GM13976 (cell line): Measurements from ENCODE around the gene ZNF592.

Experiments
- DNase-seq: peaks from one replicate; pipeline ENCODE4 v3.0.0; 2012; ENCODE audit warnings: low spot score
- in situ Hi-C: fragments of 300-500 bp; cut with MboI; formaldehyde crosslinking; loops from one replicate; pipeline ENCODE4 v1.12.0; 2022; ENCODE audit warnings: low sequenced_read_pairs, mixed read lengths, inconsistent platforms; ENCODE audit not compliant: unreplicated experiment
- TF ChIP-seq, protein P1 (sequence below): IDR thresholded peaks from 2 replicates; pipeline ENCODE4 v1.5.1; 2012; ENCODE audit warnings: borderline replicate concordance, mild to moderate bottlenecking; ENCODE audit not compliant: insufficient read depth; ENCODE audit errors: extremely low read depth, missing control alignments, control extremely low read depth

The ZNF592 gene

DNA sequence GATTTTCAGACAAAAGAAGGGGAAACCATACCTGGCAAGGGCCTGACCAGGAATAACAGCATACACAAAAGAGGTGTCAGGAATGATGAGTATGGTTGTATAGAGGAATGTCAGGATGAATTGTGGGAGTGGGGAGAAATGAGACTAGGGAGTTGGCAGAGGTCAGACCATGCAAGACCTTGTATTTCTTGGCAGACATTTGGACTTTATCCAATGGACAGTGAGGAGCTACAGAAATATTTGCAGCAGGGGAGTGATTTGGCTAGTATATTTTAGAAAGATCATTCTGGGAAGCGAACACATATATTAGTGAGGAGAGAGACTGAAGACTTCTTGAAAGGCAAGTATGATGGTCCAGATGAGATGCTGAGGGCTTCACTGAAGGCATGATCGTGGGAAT lies 43.4 kb downstream of the ZNF592 start:
- TF ChIP-seq, protein P1, sequence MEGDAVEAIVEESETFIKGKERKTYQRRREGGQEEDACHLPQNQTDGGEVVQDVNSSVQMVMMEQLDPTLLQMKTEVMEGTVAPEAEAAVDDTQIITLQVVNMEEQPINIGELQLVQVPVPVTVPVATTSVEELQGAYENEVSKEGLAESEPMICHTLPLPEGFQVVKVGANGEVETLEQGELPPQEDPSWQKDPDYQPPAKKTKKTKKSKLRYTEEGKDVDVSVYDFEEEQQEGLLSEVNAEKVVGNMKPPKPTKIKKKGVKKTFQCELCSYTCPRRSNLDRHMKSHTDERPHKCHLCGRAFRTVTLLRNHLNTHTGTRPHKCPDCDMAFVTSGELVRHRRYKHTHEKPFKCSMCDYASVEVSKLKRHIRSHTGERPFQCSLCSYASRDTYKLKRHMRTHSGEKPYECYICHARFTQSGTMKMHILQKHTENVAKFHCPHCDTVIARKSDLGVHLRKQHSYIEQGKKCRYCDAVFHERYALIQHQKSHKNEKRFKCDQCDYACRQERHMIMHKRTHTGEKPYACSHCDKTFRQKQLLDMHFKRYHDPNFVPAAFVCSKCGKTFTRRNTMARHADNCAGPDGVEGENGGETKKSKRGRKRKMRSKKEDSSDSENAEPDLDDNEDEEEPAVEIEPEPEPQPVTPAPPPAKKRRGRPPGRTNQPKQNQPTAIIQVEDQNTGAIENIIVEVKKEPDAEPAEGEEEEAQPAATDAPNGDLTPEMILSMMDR = no peak
- no peak for DNase-seq
- in situ Hi-C loops = no loop called here

DNA sequence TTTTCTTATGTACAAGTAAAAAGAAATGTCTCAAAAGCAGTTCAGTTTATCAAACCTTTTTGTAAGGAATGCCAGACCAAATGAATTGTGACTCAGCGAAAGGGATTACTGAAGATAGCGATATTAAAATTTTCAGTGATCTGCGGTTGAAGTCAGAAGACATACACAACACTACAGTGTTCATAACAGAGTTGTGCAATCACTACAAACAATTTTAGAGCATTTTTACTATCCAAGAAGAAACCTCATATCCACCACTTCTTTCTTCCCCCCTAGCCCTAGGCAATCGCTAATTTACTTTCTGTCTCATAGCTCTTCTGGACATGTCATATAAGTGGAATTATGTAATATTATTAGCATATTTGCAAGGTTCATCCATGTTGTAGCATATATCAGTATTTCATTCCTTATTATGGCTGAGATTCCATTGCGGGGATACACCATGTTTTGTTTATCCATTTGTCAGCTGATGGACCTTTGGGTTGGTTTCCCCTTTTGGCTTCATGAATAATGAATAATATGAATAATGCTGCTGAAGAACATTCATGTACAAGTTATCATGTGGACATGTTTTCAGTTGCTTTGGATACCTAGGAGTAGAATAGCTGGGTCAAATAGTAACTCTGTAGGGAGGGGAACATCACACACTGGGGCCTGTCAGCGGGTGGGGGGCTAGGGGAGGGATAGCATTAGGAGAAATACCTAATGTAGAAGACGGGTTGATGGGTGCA lies 45.2 kb downstream of the ZNF592 start:
- in situ Hi-C loops = no loop called here
- DNase-seq = no peak
- TF ChIP-seq, protein P1 = no peak

DNA sequence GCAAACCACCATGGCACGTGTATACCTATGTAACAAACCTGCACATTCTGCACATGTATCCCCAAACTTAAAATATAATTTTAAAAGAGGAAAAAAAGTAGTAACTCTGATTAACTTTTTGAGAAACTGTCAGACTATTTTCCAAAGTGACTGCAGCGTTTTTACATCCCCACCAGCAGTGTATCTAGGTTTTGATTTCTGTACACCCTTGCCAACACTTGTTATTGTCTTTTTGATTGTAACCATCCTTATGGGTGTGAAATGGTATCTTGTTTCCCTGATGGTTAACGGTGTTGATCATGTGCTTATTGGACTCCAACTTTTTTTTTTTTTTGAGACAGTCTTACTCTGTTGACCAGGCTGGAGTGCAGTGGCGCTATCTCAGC lies 45.8 kb downstream of the ZNF592 start:
- TF ChIP-seq, protein P1 = no peak
- in situ Hi-C loops = no loop called here

DNA sequence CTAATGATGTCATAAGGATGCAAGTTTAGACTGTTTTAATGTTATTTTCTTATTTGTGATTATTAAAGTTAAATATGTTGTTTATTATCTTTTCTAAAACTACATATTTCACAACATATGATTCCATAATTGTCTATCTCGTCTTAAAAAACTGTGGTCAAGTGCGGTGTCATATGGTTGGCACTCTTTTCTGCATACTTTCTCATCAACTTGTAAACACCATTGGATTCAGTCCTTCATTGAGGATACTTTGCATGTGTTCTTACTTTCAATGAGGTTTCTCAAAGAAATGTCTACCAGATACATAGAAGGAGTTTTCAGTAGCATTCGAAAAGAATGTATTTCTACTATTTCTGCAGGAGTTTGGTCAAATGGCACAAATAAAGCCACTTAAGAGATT lies 46.8 kb downstream of the ZNF592 start:
- DNase-seq = no peak
- TF ChIP-seq, protein P1 = no peak
- in situ Hi-C loops = no loop called here

More for the DNA sequence above, 45.8 kb downstream of the ZNF592 start:
- no peak for DNase-seq

DNA sequence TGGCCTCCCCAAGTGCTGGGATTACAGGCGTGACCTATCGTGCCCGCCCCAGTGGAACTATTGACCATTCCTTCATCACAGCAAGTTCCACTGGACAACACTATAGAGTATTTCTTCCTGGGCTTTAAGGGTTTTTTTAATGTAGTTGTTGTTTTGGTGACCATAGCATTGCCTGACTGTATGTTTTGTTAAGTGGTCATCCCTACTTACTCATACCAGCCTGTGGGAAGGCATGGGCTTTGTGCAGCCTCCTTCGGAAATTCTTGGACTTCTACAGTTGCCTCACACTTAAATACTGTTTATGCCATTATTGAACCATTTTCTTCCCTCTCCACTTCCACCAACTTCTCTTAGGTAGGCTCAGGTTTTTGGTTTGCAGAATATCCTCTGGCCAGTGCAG lies 48.8 kb downstream of the ZNF592 start:
- TF ChIP-seq, protein P1 = no peak
- DNase-seq = no peak
- in situ Hi-C loops = no loop called here

DNA sequence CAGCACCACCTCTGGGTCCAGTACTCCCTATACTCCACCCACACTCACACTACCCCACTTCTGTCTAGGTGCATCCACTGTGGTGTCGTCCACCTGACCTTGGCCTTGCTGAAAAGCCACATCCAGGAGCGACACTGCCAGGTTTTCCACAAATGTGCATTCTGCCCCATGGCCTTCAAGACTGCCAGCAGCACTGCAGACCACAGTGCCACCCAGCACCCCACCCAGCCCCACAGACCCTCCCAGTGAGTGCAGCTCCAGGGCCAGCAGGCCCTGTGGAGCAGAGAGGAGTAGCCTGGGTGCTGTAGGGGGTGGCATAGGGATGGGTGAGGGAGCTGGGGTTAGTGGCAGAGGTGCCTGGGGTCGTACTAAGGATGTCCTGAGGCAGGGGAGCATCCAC lies 49.4 kb downstream of the ZNF592 start:
- TF ChIP-seq, protein P1 = no peak
- no peak for DNase-seq
- in situ Hi-C loops = no loop called here
